Hematopoietic multipotent progenitor cell treated with erythropoietin and hydrocortisone succinate and interleukin-3 and kit ligand, for 15 days (in vitro differentiated cells): ENCODE data around the gene CFAP92.
"Not testable (repeated sequence)": the region's sequence is repeated elsewhere in the genome, so short reads cannot be mapped to it uniquely, and the experiment has no call there.

Source experiments
- DNase-seq: peaks from one replicate; pipeline ENCODE4 v3.0.0-alpha.2; 2015; ENCODE audit warnings: low spot score

The CFAP92 gene

GRCh38 chr3:128864849-128865804 is 128.7 kb downstream of the CFAP92 start:
- DNase-seq: not testable (repeated sequence)

GRCh38 chr3:128864351-128864811 is 129.5 kb downstream of the CFAP92 start:
- no peak for DNase-seq

DNA sequence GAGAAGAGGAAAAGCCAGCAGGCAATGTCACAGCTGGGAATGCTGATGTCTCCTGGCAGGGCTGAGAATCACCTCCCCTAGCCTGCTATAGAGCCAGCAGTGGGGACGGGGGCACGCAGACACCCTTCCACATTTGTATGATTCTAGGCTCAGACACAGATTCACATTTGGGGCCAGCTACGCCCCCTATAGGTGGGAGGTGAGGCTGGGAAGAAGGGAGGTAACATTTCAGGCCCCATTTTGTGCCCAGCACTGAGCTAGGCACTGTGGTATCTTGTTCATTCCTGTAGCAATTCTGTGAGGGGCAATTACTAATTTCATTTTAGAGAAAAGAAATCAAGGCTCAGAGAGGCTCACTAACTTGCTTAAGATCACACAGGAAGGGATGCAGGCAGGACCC is 130.3 kb downstream of the CFAP92 start:
- DNase-seq: no peak

DNA sequence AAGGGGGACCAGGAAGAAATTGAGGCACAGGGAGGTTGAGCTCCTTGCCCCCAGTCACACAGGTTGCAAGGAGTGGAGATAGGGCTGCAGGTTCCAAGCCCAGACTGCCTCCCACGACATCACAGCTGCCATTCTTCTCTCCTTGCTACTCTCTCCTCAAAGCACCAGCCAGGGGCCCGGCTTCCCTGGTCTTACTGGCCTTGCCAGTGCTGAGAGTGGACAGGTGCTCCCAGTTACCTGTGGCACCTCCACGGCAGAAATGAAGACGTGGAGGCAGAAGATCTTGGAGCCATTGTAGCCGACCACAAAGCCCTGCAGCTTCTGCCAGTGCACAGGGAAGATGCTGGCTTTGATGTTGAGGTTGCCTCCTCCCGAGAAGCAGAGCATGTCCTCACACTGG is 132.4 kb downstream of the CFAP92 start:
- no peak for DNase-seq
